Natural killer cell (primary cell): Measurements from ENCODE around the gene WDR11. TPM values are rescaled to one million over a fixed set of nuclear protein-coding genes. Genes with fewer than 3 reads are reported as not detected.
A peak's percentile ranks its signal among the peaks of the same experiment; 100 is the strongest.

Experiments
- ATAC-seq, 3 donors: fragments of 150-1000 bp in 2 of 3; fragments of 200-7000 bp in 1 of 3; cut with Tn5 transposase; 1 replicate in 1 of 3; 2 replicates in 2 of 3; pipeline ENCODE4 v1.10.0; 2021; ENCODE audit warnings: mild to moderate bottlenecking in 2 of 3, moderate library complexity in 2 of 3
- DNase-seq, 2 donors: peaks; one replicate each; pipeline versions ENCODE4 v3.0.0 to v3.0.0-alpha.2; 2013 to 2021; ENCODE audit warnings: mixed read lengths in 1 of 2
- H3K27ac ChIP-seq: one replicate; pipeline ENCODE4 v1.5.1; 2013; ENCODE audit warnings: mild to moderate bottlenecking, low read length
- H3K27me3 ChIP-seq: one replicate; pipeline ENCODE4 v1.6.1; 2013; ENCODE audit warnings: low read length; ENCODE audit not compliant: control insufficient read depth, insufficient read depth
- H3K36me3 ChIP-seq: one replicate; pipeline ENCODE4 v1.6.1; 2013; ENCODE audit warnings: low read length; ENCODE audit not compliant: control insufficient read depth, insufficient read depth
- H3K4me1 ChIP-seq: one replicate; pipeline ENCODE4 v1.6.1; 2013; ENCODE audit warnings: low read length; ENCODE audit not compliant: control insufficient read depth, insufficient read depth
- H3K4me3 ChIP-seq: one replicate; pipeline ENCODE4 v1.5.1; 2013; ENCODE audit warnings: low read length
- H3K9me3 ChIP-seq: one replicate; pipeline ENCODE4 v1.6.1; 2013; ENCODE audit warnings: low read length; ENCODE audit not compliant: control insufficient read depth, insufficient read depth
- H3K27ac Mint-ChIP-seq, 2 donors: one replicate each; pipeline ENCODE4 v1.8.0; 2022; ENCODE audit warnings: mild to moderate bottlenecking in 2 of 2, mixed read lengths in 2 of 2, moderate library complexity in 1 of 2
- H3K27me3 Mint-ChIP-seq, 2 donors: one replicate each; pipeline ENCODE4 v1.8.0; 2022; ENCODE audit warnings: low read depth in 2 of 2, mixed read lengths in 2 of 2
- H3K36me3 Mint-ChIP-seq: one replicate; pipeline ENCODE4 v1.8.0; 2022; ENCODE audit warnings: mixed read lengths
- H3K4me1 Mint-ChIP-seq, 2 donors: one replicate each; pipeline ENCODE4 v1.8.0; 2022; ENCODE audit warnings: mixed read lengths in 2 of 2
- H3K4me3 Mint-ChIP-seq: one replicate; pipeline ENCODE4 v1.8.0; 2022; ENCODE audit warnings: mild to moderate bottlenecking, moderate library complexity, mixed read lengths
- H3K9me3 Mint-ChIP-seq, 2 donors: one replicate each; pipeline ENCODE4 v1.8.0; 2022; ENCODE audit warnings: mixed read lengths in 2 of 2
- WGBS: methylation state at CpG from one replicate; pipeline ENCODE4 v1.1.7; 2013; ENCODE audit warnings: missing lambda C conversion rate; ENCODE audit not compliant: insufficient coverage; 5-methylcytosine and 5-hydroxymethylcytosine counted together
- intact Hi-C: fragments of 100-400 bp; cut with micrococcal nuclease; formaldehyde crosslinking; loops from one replicate; pipeline ENCODE4 v1.14.2; 2022
- total RNA-seq, 4 donors: library from RNA; stranded (reverse); fragments of 120-200 nt in 1 of 4; gene quantifications; one replicate each; pipeline versions ENCODE4 v1.2.3 to v1.2.4, GENCODE V29; 2013 to 2022
- TF ChIP-seq, protein P1 (sequence below): fragments of 200-600 bp; IDR thresholded peaks from one replicate; pipeline ENCODE4 v1.8.0; 2022; ENCODE audit warnings: antibody characterized with exemption

Gene WDR11
- total RNA-seq, 3 donors from 2014 or later (not counting 1 experiment from before 2014, with no cell fraction given), result 70.8 to 88.3 (median 77.8) TPM

DNA sequence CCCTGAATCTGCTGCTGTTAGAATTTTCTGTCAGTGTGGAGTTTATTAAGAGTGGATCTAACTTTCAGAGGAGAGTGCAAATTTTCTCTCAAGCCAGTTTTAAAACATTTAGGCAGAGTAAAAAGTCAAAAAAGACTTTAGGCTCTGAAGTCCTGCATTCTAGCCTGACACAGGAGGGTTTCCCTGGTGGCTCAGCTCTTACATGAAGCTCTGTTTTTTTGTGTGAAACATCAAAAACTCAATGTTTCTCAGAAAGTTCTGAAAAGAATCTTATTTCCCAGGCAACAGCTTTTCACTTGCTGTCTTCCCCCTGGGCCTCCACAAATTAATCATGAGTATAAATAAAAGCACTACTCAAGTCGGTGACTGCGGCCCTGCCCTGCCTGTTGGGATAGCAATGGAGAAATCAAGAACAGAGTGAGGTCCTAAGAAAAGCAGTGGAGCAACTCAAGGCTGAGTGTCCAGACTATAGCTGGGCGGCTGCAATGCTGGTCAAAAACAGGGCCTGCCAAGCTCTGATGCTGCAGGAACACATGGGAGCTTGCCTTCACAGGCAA lies 22.3 kb upstream of the WDR11 start:
- H3K4me1 Mint-ChIP-seq, result peaks cover 0 to 5% of the 10 kb centered on the region in 2 donors

DNA sequence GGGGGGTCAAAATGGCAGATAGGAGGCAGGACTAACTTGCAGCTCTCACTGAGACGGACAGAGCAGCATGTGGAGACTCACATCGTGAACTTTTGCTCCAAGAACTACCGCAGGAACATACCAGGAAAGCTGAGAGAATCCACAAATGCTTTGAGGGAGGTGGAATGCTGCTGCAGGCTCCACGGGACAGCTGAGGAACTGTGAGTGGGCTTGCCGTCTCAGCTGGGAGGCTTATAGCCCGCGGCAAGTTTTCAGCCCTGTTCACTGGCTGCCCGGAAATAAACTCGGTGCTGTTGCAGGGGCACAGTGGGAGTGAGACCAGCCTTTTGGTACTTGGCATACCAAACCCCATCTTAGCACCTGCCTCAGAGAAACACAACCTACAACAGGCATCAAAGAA lies 19.1 kb upstream of the WDR11 start:
- Mint-ChIP-seq H3K36me3 (no peaks in the 10 kb centered on the region), H3K27ac (no peak overlapping the region), H3K27me3 (peaks cover 4 to 24% of the 10 kb centered on the region in 2 donors), H3K9me3 (no peaks in the 10 kb centered on the region), H3K4me1 (no peaks in the 10 kb centered on the region), H3K4me3 (no peak overlapping the region)
- Histone ChIP-seq H3K36me3 (no peaks in the 10 kb centered on the region), H3K27ac (no peak overlapping the region), H3K9me3 (no peaks in the 10 kb centered on the region), H3K27me3 (no peaks in the 10 kb centered on the region), H3K4me3 (no peak overlapping the region), H3K4me1 (no peaks in the 10 kb centered on the region)
- TF ChIP-seq, protein P1, sequence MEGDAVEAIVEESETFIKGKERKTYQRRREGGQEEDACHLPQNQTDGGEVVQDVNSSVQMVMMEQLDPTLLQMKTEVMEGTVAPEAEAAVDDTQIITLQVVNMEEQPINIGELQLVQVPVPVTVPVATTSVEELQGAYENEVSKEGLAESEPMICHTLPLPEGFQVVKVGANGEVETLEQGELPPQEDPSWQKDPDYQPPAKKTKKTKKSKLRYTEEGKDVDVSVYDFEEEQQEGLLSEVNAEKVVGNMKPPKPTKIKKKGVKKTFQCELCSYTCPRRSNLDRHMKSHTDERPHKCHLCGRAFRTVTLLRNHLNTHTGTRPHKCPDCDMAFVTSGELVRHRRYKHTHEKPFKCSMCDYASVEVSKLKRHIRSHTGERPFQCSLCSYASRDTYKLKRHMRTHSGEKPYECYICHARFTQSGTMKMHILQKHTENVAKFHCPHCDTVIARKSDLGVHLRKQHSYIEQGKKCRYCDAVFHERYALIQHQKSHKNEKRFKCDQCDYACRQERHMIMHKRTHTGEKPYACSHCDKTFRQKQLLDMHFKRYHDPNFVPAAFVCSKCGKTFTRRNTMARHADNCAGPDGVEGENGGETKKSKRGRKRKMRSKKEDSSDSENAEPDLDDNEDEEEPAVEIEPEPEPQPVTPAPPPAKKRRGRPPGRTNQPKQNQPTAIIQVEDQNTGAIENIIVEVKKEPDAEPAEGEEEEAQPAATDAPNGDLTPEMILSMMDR, result no peak
- intact Hi-C loops, result no loop called here
- 91% methylated on average over 9 of the region's 9 CpGs for WGBS
- ATAC-seq, result no peak
- DNase-seq, result no peak

More for the DNA sequence above, 22.3 kb upstream of the WDR11 start:
- H3K9me3 Mint-ChIP-seq, result no peaks in the 10 kb centered on the region
- Histone ChIP-seq H3K27ac (no peak overlapping the region), H3K4me1 (no peaks in the 10 kb centered on the region), H3K4me3 (no peak overlapping the region), H3K36me3 (no peaks in the 10 kb centered on the region), H3K27me3 (no peaks in the 10 kb centered on the region), H3K9me3 (no peaks in the 10 kb centered on the region)
- H3K4me3 Mint-ChIP-seq, result no peak overlapping the region
- no peaks in the 10 kb centered on the region for H3K36me3 Mint-ChIP-seq
- TF ChIP-seq, protein P1, result no peak
- intact Hi-C loops, result no loop called here
- no peak overlapping the region for H3K27ac Mint-ChIP-seq
- ATAC-seq (no peak), DNase-seq (no peak)
- WGBS, result 95% methylated on average over 3 of the region's 3 CpGs
- peaks cover 4 to 24% of the 10 kb centered on the region in 2 donors for H3K27me3 Mint-ChIP-seq

DNA sequence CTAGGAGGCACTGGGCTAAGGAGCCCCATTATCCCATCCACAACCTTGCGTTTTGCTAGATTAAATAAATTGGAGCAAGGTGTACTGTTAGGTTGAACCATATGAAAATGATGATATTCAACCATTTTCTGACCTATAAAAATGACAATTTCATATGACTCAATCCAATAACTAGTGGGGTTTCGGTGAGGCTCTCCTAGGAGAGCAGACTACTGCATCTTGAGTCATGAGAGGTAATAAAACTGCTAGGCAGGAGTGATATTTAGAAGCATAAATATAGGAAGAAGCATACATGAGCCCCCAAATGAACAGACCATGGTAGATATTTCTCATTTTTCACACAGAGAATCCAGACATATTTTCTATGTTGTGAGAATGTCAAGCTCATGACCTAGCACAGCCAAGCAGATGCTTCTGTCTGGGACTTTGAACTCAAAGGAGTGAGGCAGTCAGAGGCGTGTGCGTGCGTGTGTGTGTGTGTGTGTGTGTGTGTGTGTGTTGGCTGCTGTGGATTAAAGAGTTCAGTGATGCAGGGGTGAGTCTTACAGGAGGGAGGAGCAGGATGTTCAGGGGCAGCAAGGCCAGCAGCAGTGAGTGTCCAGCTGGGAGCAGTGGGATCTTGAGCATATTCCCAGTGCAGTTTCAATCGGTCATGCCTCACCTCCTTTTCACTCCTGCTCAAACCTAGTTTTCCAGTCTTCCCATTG lies 17.8 kb upstream of the WDR11 start:
- H3K36me3 ChIP-seq, result no peaks in the 10 kb centered on the region
- Mint-ChIP-seq H3K4me1 (no peaks in the 10 kb centered on the region), H3K36me3 (no peaks in the 10 kb centered on the region), H3K9me3 (no peaks in the 10 kb centered on the region), H3K27ac (no peak overlapping the region), H3K27me3 (peaks cover 7 to 31% of the 10 kb centered on the region in 2 donors), H3K4me3 (no peak overlapping the region)
- TF ChIP-seq, protein P1, result no peak
- no peaks in the 10 kb centered on the region for H3K9me3 ChIP-seq
- H3K27ac ChIP-seq, result no peak overlapping the region
- no peaks in the 10 kb centered on the region for H3K27me3 ChIP-seq
- 67% methylated on average over 4 of the region's 6 CpGs for WGBS
- no peak overlapping the region for H3K4me3 ChIP-seq
- peak in 1 of 3 donors; percentile 33 for ATAC-seq
- H3K4me1 ChIP-seq, result no peaks in the 10 kb centered on the region
- intact Hi-C loops, result no loop called here
- DNase-seq, result no peak
